Measurements from ENCODE around the gene USP24.

GRCh38 chr1:55060133-55060999 is 154.8 kb downstream of the USP24 start:
- TF ChIP-seq POLR2A (IDR thresholded peaks at IDR 0.05; ENCODE audit: low read depth, low read length) (no peak), POLR2AphosphoS5 (IDR thresholded peaks at IDR 0.05; ENCODE audit: low read depth, low read length) (no peak)
